ENCODE results near the gene CEACAM21.

DNA sequence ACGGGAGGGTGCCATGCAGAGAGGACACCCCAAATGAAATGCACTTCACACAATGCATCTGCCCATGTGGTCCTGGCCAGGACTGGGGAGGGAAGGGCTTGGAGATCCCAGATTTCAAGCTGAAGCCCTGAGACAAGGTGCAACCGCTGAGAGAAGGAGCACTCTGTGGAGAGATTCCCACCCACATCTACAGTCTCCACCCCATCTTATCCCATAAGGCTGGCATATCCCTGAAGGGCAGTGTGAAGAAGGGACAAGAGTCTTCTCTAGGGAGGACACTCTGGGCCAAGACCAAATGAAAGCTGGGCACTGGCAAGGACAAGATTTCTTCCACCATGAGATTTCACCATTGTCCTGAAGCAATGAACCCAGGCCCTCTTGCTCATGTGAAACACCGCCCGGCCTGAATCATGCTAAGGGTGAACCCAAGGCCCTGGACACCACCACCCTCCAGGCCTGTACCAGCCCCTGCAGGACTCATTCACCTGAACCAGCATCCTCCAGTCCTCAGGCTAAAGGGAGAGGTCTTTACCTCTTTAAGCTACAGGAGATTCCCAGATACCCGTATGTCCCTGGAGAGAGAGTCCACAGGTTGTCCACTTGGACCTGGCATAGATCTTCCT lies 30.4 kb downstream of the CEACAM21 start:
- TF ChIP-seq, protein P1, sequence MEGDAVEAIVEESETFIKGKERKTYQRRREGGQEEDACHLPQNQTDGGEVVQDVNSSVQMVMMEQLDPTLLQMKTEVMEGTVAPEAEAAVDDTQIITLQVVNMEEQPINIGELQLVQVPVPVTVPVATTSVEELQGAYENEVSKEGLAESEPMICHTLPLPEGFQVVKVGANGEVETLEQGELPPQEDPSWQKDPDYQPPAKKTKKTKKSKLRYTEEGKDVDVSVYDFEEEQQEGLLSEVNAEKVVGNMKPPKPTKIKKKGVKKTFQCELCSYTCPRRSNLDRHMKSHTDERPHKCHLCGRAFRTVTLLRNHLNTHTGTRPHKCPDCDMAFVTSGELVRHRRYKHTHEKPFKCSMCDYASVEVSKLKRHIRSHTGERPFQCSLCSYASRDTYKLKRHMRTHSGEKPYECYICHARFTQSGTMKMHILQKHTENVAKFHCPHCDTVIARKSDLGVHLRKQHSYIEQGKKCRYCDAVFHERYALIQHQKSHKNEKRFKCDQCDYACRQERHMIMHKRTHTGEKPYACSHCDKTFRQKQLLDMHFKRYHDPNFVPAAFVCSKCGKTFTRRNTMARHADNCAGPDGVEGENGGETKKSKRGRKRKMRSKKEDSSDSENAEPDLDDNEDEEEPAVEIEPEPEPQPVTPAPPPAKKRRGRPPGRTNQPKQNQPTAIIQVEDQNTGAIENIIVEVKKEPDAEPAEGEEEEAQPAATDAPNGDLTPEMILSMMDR (IDR thresholded peaks at IDR 0.05): no peak
- TF ChIP-seq POLR2A (IDR thresholded peaks at IDR 0.05): no peak

Measured in Peyer's patch (tissue), 4 donors.